Stimulated activated CD4-positive, alpha-beta T cell treated with anti-CD3 and anti-CD28 coated beads, Interleukin-2, amount 100 ng/mL, for 48 hours (primary cell): ENCODE measurements around the gene DOCK8.
"Not testable (repeated sequence)": the region's sequence is repeated elsewhere in the genome, so short reads cannot be mapped to it uniquely, and the experiment has no call there.

Experiments used
- DNase-seq, 2 donors: peaks; one replicate each; pipeline ENCODE4 v3.0.0-alpha.2; 2020

Gene DOCK8

GRCh38 chr9:372128-372527, 157.5 kb downstream of the DOCK8 start:
- DNase-seq = no peak

GRCh38 chr9:373759-374206, 159.1 kb downstream of the DOCK8 start:
- no peak for DNase-seq

- no peak for DNase-seq
Observed at GRCh38 chr9:374736-375135, 160.1 kb downstream of the DOCK8 start.

- DNase-seq = no peak
Observed at GRCh38 chr9:376115-376514, 161.4 kb downstream of the DOCK8 start.

- no peak for DNase-seq
Observed at GRCh38 chr9:378263-378662, 163.6 kb downstream of the DOCK8 start.

GRCh38 chr9:382383-382782, 167.7 kb downstream of the DOCK8 start:
- DNase-seq = no peak

GRCh38 chr9:385818-386398, 171.2 kb downstream of the DOCK8 start:
- DNase-seq = peak in 1 of 2 donors; percentile 6

- DNase-seq = no peak
Observed at GRCh38 chr9:389159-389558, 174.5 kb downstream of the DOCK8 start.

GRCh38 chr9:389758-390157, 175.1 kb downstream of the DOCK8 start:
- DNase-seq = no peak

GRCh38 chr9:392077-392804, 177.6 kb downstream of the DOCK8 start:
- no peak for DNase-seq

GRCh38 chr9:394347-395052, 179.8 kb downstream of the DOCK8 start:
- DNase-seq = no peak

- no peak for DNase-seq
Observed at GRCh38 chr9:396396-396795, 181.7 kb downstream of the DOCK8 start.

- DNase-seq = no peak
Observed at GRCh38 chr9:398085-398484, 183.4 kb downstream of the DOCK8 start.

GRCh38 chr9:401223-401622, 186.6 kb downstream of the DOCK8 start:
- no peak for DNase-seq

- DNase-seq = no peak
Observed at GRCh38 chr9:404234-404633, 189.6 kb downstream of the DOCK8 start.

- no peak for DNase-seq
Observed at GRCh38 chr9:405341-405740, 190.7 kb downstream of the DOCK8 start.

GRCh38 chr9:406886-407654, 192.4 kb downstream of the DOCK8 start:
- no peak for DNase-seq

- not testable (repeated sequence) for DNase-seq
Observed at GRCh38 chr9:409655-410054, 195.0 kb downstream of the DOCK8 start.

GRCh38 chr9:414595-414994, 199.9 kb downstream of the DOCK8 start:
- no peak for DNase-seq

GRCh38 chr9:419571-420171, 205.0 kb downstream of the DOCK8 start:
- DNase-seq = no peak

GRCh38 chr9:421896-422295, 207.2 kb downstream of the DOCK8 start:
- DNase-seq = no peak

- no peak for DNase-seq
Observed at GRCh38 chr9:426264-426663, 211.6 kb downstream of the DOCK8 start.

GRCh38 chr9:426976-427375, 212.3 kb downstream of the DOCK8 start:
- no peak for DNase-seq
